Measurements from ENCODE around the gene GBE1. TPM values are rescaled to one million over a fixed set of nuclear protein-coding genes. Genes with fewer than 3 reads are reported as not detected.

The GBE1 gene
- total RNA-seq, 1 donor from 2014 or later, result 32.5 TPM

DNA sequence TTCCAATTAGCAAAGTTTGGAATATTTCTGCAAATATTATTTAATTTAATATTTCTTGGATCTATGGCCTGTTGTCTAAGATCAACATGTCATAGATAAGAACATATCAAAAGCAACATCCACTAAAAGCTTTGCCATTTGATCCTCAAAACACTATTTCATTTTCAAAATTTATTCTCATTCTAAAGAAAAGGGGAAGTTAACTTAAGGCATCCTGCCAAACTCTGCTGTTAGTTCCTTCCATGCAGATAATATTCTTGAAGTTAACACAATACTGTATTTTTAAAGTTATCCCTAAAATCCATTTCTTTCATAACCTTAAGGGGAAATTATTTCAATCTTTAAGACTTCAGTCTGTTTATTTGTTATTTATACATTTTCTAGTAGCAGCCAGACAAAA, 28.2 kb upstream of the GBE1 start:
- DNase-seq, result no peak
- Mint-ChIP-seq H3K4me3 (no peak overlapping the region), H3K27me3 (no peaks in the 10 kb centered on the region), H3K27ac (no peak overlapping the region), H3K9me3 (no peaks in the 10 kb centered on the region), H3K36me3 (ENCODE audit: low read depth) (no peaks in the 10 kb centered on the region), H3K4me1 (peaks cover 6% of the 10 kb centered on the region)
- intact Hi-C loops (cut with micrococcal nuclease), result no loop called here
- TF ChIP-seq, protein P1, sequence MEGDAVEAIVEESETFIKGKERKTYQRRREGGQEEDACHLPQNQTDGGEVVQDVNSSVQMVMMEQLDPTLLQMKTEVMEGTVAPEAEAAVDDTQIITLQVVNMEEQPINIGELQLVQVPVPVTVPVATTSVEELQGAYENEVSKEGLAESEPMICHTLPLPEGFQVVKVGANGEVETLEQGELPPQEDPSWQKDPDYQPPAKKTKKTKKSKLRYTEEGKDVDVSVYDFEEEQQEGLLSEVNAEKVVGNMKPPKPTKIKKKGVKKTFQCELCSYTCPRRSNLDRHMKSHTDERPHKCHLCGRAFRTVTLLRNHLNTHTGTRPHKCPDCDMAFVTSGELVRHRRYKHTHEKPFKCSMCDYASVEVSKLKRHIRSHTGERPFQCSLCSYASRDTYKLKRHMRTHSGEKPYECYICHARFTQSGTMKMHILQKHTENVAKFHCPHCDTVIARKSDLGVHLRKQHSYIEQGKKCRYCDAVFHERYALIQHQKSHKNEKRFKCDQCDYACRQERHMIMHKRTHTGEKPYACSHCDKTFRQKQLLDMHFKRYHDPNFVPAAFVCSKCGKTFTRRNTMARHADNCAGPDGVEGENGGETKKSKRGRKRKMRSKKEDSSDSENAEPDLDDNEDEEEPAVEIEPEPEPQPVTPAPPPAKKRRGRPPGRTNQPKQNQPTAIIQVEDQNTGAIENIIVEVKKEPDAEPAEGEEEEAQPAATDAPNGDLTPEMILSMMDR (IDR thresholded peaks at IDR 0.05), result no peak
- ChIA-PET CTCF (no interaction called here), POLR2A (no interaction called here)
- no peak for ATAC-seq (ENCODE audit: low read depth)

DNA sequence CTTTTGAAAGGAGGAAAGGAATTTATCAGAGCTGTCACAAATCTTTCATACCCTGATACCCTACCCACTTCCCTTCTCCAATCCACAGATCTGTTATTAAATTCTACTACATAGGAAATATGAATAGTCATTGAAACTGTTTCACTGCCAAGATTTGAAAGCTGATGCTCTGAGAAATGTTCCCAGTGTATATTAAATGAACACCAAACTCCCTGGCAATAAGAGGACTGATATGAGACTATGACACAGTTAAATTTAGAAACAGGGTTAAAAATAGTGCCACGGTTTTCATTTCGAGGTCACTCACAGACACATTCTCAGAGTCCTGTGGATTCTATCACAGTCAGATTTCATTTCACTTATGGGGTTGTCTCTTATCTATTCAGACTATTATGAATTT, 27.2 kb upstream of the GBE1 start:
- ChIA-PET POLR2A (no interaction called here), CTCF (no interaction called here)
- Mint-ChIP-seq H3K27me3 (no peaks in the 10 kb centered on the region), H3K36me3 (ENCODE audit: low read depth) (no peaks in the 10 kb centered on the region), H3K27ac (no peak overlapping the region), H3K4me1 (peaks cover 6% of the 10 kb centered on the region), H3K9me3 (no peaks in the 10 kb centered on the region), H3K4me3 (no peak overlapping the region)
- TF ChIP-seq, protein P1 (IDR thresholded peaks at IDR 0.05), result no peak
- ATAC-seq (ENCODE audit: low read depth) (no peak), DNase-seq (no peak)
- intact Hi-C loops (cut with micrococcal nuclease), result no loop called here

DNA sequence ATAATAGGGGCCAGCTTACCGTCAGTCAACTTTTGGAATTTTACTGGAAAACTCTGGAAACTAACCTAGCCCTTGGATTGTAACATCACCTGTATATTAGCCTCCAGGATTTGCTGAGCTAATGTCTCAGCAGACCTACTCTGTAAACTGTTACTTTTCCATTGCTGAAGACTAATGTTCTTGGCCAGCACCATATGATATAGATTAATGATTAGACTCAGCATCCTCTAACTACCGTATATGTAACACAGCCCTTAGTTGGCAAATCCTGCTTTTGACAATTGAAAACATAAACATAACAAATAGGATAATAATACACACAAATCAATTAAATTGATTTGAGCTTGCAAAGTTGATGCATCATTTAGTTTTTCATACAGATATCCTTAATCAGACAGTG, 26.6 kb upstream of the GBE1 start:
- H3K9me3 Mint-ChIP-seq, result no peaks in the 10 kb centered on the region
- TF ChIP-seq, protein P1 (IDR thresholded peaks at IDR 0.05), result no peak
- peaks cover 2% of the 10 kb centered on the region for H3K4me1 Mint-ChIP-seq
- no peak overlapping the region for H3K27ac Mint-ChIP-seq
- intact Hi-C loops (cut with micrococcal nuclease), result no loop called here
- CTCF ChIA-PET, result no interaction called here
- H3K36me3 Mint-ChIP-seq (ENCODE audit: low read depth), result no peaks in the 10 kb centered on the region
- H3K4me3 Mint-ChIP-seq, result no peak overlapping the region
- no peak for ATAC-seq (ENCODE audit: low read depth)
- POLR2A ChIA-PET, result no interaction called here
- no peaks in the 10 kb centered on the region for H3K27me3 Mint-ChIP-seq
- no peak for DNase-seq

DNA sequence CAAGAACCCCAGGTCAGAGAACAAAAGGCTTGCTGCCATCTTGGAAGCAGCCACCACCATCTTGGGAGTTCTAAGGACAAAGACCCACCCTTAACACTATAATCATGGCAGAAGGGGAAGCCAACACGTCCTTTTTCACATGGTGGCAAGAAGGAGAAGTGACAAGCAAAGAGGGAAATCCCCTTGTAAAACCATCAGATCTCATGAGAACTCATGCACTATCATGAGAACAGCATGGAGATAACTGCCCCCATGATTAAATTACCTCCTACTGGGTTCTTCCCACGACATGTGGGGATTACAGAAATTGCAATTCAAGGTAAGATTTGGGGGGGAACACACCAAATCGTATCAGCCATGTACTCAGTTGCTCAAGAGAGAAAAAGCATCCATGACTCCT, 21.1 kb upstream of the GBE1 start:
- Mint-ChIP-seq H3K36me3 (ENCODE audit: low read depth) (no peaks in the 10 kb centered on the region), H3K4me1 (peaks cover 7% of the 10 kb centered on the region), H3K27me3 (no peaks in the 10 kb centered on the region), H3K9me3 (peaks cover 11% of the 10 kb centered on the region), H3K27ac (no peak overlapping the region), H3K4me3 (no peak overlapping the region)
- intact Hi-C loops (cut with micrococcal nuclease), result loop anchor here (2.0 kb wide), 1 partner anchor 22 kb away; the partner anchor contains the start of gene GBE1
- TF ChIP-seq, protein P1 (IDR thresholded peaks at IDR 0.05), result no peak
- POLR2A ChIA-PET, result no interaction called here
- CTCF ChIA-PET, result no interaction called here
- DNase-seq, result no peak
- peak; percentile 65 for ATAC-seq (ENCODE audit: low read depth)

DNA sequence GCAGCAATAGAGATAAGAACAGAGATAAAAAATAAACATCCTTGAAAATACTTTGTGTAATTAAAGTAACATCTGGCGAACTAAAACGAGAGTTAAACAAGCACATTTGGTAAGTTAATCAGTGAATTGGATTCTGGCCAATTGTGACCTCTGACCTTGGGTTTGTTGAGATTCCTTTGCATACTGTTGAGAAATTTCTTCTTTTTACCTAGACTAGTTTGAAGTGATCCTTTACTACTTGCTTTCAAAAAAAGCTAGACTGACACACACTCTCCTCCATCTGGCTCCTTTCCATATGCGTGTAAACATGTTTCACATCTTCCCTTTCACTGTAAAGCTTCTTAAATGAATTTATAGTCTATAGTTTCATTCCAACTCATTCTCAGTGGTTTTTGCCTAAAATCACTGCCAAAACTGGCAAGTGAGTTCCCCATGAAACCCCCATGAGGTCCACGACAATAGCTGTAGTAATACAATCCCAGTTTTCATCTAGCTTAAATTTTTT, 17.3 kb upstream of the GBE1 start:
- no peaks in the 10 kb centered on the region for H3K36me3 Mint-ChIP-seq (ENCODE audit: low read depth)
- peaks cover 11% of the 10 kb centered on the region for H3K9me3 Mint-ChIP-seq
- H3K27me3 Mint-ChIP-seq, result peaks cover 2% of the 10 kb centered on the region
- ChIA-PET POLR2A (no interaction called here), CTCF (no interaction called here)
- H3K4me3 Mint-ChIP-seq, result no peak overlapping the region
- intact Hi-C loops (cut with micrococcal nuclease), result no loop called here
- peaks cover 7% of the 10 kb centered on the region for H3K4me1 Mint-ChIP-seq
- no peak overlapping the region for H3K27ac Mint-ChIP-seq
- ATAC-seq (ENCODE audit: low read depth) (no peak), DNase-seq (no peak)
- TF ChIP-seq, protein P1 (IDR thresholded peaks at IDR 0.05), result no peak

Data from activated B cell treated with CpG ODN at 0.5 μM for 24 hours (primary cell).